Lower leg skin (tissue), 3 donors: ENCODE results near the gene UBAC2.

Experiments
- POLR2A ChIP-seq, 2 donors: fragments of 450-650 bp; IDR thresholded peaks; one replicate each; pipeline ENCODE4 v1.6.1; 2016 to 2017; ENCODE audit warnings: antibody characterized with exemption in 2 of 2, mild to moderate bottlenecking in 1 of 2, moderate library complexity in 1 of 2
- TF ChIP-seq, protein P1 (sequence below), 3 donors: fragments of 450-650 bp; IDR thresholded peaks; one replicate each; pipeline ENCODE4 v1.5.1; 2016; ENCODE audit warnings: antibody characterized with exemption in 3 of 3, mild to moderate bottlenecking in 3 of 3, moderate library complexity in 2 of 3

DNA sequence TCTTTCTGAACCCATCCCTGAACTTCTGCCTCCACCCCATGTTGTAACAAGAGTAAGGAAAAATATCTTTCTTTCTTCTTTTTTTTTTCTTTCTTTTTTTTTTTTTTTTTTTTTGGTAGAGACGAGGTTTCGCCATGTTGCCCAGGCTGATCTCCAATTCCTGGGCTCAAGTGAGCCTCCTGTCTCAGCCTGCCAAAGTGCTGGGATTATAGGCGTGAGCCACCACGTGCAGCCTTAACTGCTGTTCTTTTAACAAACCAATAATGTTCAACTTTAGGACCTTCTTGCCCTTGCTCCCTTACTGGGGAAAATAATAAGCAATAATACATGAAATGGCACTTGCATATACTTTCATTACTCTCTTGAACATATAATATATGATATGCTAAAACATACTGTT, 86.9 kb downstream of the UBAC2 start:
- TF ChIP-seq POLR2A (IDR thresholded peaks at IDR 0.05), result no peak
- TF ChIP-seq, protein P1, sequence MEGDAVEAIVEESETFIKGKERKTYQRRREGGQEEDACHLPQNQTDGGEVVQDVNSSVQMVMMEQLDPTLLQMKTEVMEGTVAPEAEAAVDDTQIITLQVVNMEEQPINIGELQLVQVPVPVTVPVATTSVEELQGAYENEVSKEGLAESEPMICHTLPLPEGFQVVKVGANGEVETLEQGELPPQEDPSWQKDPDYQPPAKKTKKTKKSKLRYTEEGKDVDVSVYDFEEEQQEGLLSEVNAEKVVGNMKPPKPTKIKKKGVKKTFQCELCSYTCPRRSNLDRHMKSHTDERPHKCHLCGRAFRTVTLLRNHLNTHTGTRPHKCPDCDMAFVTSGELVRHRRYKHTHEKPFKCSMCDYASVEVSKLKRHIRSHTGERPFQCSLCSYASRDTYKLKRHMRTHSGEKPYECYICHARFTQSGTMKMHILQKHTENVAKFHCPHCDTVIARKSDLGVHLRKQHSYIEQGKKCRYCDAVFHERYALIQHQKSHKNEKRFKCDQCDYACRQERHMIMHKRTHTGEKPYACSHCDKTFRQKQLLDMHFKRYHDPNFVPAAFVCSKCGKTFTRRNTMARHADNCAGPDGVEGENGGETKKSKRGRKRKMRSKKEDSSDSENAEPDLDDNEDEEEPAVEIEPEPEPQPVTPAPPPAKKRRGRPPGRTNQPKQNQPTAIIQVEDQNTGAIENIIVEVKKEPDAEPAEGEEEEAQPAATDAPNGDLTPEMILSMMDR (IDR thresholded peaks at IDR 0.05), result no peak
